ENCODE measurements around the gene APAF1. TPM values are rescaled to one million over a fixed set of nuclear protein-coding genes. Genes with fewer than 3 reads are reported as not detected.

Gene APAF1
- total and polyA plus RNA-seq, 10 of the 15 experiments (the other 5 are each of a cell fraction or from before 2014, with no cell fraction given): 4.2 to 19.1 (median 14.2) TPM

DNA sequence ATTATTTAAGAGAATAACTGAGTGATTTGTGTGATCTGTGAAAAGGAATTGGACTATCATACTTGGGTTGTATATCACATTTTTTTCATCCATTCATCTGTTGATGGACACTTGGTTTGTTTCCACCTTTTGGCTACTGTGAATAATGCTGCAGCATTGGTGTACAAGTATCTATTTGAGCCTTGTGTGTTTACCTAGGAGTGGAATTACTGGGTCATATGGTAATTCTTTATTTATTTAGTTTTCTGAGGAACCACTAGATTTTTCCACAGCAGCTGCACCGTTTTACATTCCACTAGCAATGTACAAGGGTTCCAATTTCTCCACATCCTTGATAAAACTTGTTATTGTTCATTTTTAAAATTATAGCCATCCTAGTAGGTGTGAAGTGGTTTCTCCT, 56.1 kb downstream of the APAF1 start:
- in situ Hi-C loops (cut with MboI): no loop called here
- H3K4me2 ChIP-seq (ENCODE audit: control insufficient read depth, insufficient read depth): no peak overlapping the region

More for the DNA sequence above, 56.1 kb downstream of the APAF1 start:
- H3K27ac ChIP-seq (ENCODE audit: control insufficient read depth, insufficient read depth): no peak overlapping the region
- H3K79me2 ChIP-seq (ENCODE audit: control insufficient read depth, insufficient read depth, low read length): no peaks in the 10 kb centered on the region
- H3K9me3 ChIP-seq (replicated peaks; ENCODE audit: control insufficient read depth, insufficient read depth, low read length): no peaks in the 10 kb centered on the region
- no peak overlapping the region for H3K9ac ChIP-seq (ENCODE audit: control insufficient read depth, insufficient read depth, low read length)
- CTCF ChIA-PET: no interaction called here
- WGBS (ENCODE audit: insufficient coverage, insufficient replicate concordance, low lambda C conversion rate, missing lambda C conversion rate): 46% methylated on average over 1 of the region's 1 CpG
- DNase-seq (ENCODE audit: low read depth, low spot score) (no peak), ATAC-seq (no peak), FAIRE-seq (no peak)
- no peaks in the 10 kb centered on the region for H4K20me1 ChIP-seq (ENCODE audit: control insufficient read depth, insufficient read depth)
- POLR2A ChIA-PET: no interaction called here
- peaks cover 0 to 10% of the 10 kb centered on the region in 2 experiments; a peak in 3 of 4 replicates for H3K36me3 ChIP-seq (ENCODE audit: control insufficient read depth in 2 of 2, insufficient read depth in 2 of 2, low read length in 1 of 2)
- H3K4me1 ChIP-seq (ENCODE audit: control insufficient read depth, insufficient read depth, low read length): no peaks in the 10 kb centered on the region
- TF ChIP-seq ZNF207 (IDR thresholded peaks at IDR 0.05; ENCODE audit: borderline replicate concordance): no peak
- no peak for TF ChIP-seq ZBTB11 (CRISPR knock-in tag; IDR thresholded peaks at IDR 0.05)
- TF ChIP-seq, protein P1, sequence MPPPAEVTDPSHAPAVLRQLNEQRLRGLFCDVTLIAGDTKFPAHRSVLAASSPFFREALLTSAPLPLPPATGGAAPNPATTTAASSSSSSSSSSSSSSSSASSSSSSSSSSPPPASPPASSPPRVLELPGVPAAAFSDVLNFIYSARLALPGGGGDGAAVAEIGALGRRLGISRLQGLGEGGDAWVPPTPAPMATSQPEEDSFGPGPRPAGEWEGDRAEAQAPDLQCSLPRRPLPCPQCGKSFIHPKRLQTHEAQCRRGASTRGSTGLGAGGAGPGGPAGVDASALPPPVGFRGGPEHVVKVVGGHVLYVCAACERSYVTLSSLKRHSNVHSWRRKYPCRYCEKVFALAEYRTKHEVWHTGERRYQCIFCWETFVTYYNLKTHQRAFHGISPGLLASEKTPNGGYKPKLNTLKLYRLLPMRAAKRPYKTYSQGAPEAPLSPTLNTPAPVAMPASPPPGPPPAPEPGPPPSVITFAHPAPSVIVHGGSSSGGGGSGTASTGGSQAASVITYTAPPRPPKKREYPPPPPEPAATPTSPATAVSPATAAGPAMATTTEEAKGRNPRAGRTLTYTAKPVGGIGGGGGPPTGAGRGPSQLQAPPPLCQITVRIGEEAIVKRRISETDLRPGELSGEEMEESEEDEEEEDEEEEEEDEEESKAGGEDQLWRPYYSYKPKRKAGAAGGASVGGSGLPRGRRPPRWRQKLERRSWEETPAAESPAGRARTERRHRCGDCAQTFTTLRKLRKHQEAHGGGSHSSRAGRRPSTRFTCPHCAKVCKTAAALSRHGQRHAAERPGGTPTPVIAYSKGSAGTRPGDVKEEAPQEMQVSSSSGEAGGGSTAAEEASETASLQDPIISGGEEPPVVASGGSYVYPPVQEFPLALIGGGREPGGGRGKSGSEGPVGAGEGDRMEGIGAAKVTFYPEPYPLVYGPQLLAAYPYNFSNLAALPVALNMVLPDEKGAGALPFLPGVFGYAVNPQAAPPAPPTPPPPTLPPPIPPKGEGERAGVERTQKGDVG (CRISPR knock-in tag; IDR thresholded peaks at IDR 0.05): no peak
- no peak for TF ChIP-seq RCOR1 (conservative IDR thresholded peaks at IDR 0.05; ENCODE audit: low read depth, low read length)
- no peak for TF ChIP-seq SMARCA5 (IDR thresholded peaks at IDR 0.05)
- no peak for TF ChIP-seq CBFB (IDR thresholded peaks at IDR 0.05; ENCODE audit: low read depth)
- TF ChIP-seq ZNF217 (IDR thresholded peaks at IDR 0.05): no peak
- TF ChIP-seq ZNF384 (IDR thresholded peaks at IDR 0.05; ENCODE audit: borderline replicate concordance, low read depth, low read length): no peak
- TF ChIP-seq, protein P2, sequence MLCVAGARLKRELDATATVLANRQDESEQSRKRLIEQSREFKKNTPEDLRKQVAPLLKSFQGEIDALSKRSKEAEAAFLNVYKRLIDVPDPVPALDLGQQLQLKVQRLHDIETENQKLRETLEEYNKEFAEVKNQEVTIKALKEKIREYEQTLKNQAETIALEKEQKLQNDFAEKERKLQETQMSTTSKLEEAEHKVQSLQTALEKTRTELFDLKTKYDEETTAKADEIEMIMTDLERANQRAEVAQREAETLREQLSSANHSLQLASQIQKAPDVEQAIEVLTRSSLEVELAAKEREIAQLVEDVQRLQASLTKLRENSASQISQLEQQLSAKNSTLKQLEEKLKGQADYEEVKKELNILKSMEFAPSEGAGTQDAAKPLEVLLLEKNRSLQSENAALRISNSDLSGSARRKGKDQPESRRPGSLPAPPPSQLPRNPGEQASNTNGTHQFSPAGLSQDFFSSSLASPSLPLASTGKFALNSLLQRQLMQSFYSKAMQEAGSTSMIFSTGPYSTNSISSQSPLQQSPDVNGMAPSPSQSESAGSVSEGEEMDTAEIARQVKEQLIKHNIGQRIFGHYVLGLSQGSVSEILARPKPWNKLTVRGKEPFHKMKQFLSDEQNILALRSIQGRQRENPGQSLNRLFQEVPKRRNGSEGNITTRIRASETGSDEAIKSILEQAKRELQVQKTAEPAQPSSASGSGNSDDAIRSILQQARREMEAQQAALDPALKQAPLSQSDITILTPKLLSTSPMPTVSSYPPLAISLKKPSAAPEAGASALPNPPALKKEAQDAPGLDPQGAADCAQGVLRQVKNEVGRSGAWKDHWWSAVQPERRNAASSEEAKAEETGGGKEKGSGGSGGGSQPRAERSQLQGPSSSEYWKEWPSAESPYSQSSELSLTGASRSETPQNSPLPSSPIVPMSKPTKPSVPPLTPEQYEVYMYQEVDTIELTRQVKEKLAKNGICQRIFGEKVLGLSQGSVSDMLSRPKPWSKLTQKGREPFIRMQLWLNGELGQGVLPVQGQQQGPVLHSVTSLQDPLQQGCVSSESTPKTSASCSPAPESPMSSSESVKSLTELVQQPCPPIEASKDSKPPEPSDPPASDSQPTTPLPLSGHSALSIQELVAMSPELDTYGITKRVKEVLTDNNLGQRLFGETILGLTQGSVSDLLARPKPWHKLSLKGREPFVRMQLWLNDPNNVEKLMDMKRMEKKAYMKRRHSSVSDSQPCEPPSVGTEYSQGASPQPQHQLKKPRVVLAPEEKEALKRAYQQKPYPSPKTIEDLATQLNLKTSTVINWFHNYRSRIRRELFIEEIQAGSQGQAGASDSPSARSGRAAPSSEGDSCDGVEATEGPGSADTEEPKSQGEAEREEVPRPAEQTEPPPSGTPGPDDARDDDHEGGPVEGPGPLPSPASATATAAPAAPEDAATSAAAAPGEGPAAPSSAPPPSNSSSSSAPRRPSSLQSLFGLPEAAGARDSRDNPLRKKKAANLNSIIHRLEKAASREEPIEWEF (IDR thresholded peaks at IDR 0.05; ENCODE audit: insufficient replicate concordance, low read depth, low read length): no peak
- no peak for TF ChIP-seq NR2C1 (IDR thresholded peaks at IDR 0.05)
- RAD21 ChIA-PET (ENCODE audit: unreplicated experiment): no interaction called here
- no peak overlapping the region for H2AFZ ChIP-seq (ENCODE audit: control insufficient read depth, low read depth, low read length)
- H3K4me3 ChIP-seq: no peak overlapping the region
- H3K27me3 ChIP-seq (replicated peaks in 1 of 2; ENCODE audit: control insufficient read depth in 2 of 2, insufficient read depth in 2 of 2, low read length in 1 of 2): no peaks in the 10 kb centered on the region
- intact Hi-C loops (cut with micrococcal nuclease; ENCODE audit: unreplicated experiment): no loop called here
- SMC1A ChIA-PET (ENCODE audit: uncharacterized antibody, unreplicated experiment): interaction anchor here (0.9 kb wide), 1 partner anchor 28 kb away, joined by 3 read pairs; no protein-coding TSS in a partner anchor
- no TSS peak for BruUV-seq (replicated peaks)
